ENCODE results near the gene CHCHD3.
A peak's percentile ranks its signal among the peaks of the same experiment; 100 is the strongest.
"Not testable (repeated sequence)": the region's sequence is repeated elsewhere in the genome, so short reads cannot be mapped to it uniquely, and the experiment has no call there.

CHCHD3 gene

DNA sequence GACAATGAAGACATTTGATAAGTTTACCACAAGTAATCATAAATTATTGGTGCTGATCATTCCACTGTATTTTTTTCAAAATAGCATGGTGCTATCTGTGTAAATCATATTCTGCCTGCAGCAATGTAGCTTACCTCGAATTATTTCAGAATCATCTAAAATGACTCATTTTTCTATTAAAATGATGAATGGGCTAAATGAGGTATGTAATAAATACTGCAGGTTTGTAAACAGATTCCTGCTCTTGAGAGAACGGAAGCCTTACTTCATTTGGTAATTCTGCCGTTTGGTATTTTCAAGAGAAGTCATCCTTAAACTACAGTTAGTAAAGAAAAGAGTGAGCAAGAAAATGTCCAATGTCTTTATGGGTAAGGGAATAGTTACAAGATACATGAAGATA is 115.9 kb downstream of the CHCHD3 start:
- DNase-seq (ENCODE audit: low spot score) (no peak), FAIRE-seq (no peak)

DNA sequence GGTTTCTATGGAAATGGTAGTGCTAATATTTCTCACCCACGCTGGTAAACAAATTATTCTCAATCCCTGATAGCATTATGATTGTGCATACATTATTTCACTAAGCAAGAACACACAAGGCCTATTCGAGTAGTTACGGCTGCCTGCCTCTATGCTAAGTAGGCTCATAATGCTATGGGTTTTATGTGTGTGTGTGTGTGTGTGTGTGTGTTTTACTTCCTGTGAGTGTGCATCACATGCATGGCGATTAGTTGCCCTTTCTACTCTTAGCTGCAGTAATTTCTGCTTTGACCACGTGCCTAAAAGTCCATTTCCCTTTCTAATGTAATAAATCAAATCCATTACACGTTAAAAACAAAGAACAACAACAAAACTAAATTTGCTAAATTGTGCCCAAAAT is 117.0 kb downstream of the CHCHD3 start:
- FAIRE-seq, result no peak
- no peak for DNase-seq (ENCODE audit: low spot score)

DNA sequence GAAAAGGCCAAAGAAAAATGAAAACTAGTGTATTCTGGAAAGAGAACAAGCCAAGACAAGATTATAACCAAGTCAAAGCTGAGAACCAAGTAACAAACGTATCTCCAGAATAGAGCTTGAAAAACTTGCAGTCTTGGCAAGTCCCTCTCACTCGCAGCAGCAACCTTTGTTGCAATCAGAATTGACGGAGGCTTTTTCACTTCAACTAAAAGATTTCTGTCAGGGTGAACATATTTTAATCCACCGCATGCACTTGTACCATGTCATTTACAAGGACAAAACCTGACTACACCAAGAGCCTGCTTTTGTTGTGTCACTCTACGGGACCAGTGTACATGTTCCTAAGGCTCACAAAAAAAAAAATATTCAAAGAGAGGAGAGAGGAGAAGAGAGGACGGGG is 122.0 kb downstream of the CHCHD3 start:
- FAIRE-seq, result no peak
- DNase-seq (ENCODE audit: low spot score), result no peak

DNA sequence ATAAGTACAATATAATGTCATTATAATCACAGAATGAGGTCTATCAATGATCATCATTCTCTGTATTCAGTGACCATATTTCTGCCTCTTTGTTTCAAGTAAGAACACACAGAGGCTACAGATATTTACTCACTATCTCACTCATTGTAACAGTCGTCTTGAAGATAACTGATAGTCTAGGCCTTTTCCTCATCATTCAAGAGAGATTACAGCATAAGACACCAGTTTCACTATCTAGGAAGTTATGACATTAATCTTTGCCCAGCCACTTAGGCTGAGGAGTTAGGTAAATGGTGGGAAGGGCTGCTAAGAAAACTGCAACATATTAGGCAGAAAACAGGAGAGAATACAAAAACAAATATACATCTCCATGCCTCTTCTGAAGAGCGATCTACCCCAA is 125.3 kb downstream of the CHCHD3 start:
- FAIRE-seq (no peak), DNase-seq (ENCODE audit: low spot score) (no peak)

DNA sequence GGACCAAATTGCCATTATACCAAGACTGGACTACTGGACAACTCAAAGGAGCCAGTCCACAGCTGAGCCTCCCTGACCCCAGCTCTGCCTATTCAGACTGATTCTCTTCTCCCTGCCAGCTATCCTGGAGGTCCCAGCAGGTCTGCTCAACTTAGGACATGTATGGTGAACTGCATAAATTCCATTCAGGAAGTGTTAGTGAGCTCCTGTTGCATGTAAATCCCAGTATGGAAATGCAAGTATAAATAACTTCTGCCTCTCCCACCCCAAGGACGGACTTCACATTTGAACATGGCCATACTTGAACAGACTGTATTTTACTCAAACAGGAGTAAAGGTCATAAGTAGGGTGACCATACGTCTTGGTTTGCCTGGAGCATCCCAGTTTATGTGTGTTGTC is 128.4 kb downstream of the CHCHD3 start:
- no peak for FAIRE-seq

DNA sequence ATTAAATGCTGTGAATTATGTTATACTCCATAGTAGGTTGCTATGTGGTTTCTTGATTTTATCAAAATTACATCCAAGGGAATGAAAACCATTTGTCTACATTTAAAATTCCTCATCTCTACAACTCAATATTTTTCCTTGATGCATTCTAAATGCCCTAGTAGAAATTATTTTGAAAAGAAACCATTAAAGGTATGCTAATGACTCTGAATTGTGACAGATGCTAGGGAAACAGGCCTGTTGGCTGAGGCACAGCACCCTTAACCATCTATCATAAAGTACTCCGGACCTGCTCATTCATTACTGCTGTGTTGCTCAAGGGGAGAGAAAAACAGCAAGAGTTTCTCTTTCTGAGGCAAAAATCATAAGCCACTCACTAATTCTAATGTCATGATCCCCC is 131.2 kb downstream of the CHCHD3 start:
- no peak for FAIRE-seq
- DNase-seq (ENCODE audit: low spot score), result no peak

More for the DNA sequence above, 128.4 kb downstream of the CHCHD3 start:
- no peak for DNase-seq (ENCODE audit: low spot score)

DNA sequence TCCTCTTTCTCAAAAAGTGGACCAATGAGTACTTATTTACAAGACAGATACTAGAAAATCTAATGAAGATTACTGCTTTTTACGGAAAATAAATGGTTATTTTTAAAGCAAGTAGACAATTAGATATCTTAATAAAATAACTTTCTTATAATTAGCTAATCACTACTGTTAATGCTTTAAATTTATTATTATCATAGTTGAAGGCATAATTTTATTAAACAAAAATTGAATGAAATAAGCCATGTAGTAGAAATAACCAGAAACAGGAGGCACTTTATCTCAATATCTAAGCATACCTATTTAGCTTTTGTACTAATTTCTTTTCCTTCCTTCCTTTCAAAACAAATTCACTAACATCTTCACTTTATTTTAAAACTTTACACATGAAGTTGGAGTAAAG is 134.9 kb downstream of the CHCHD3 start:
- FAIRE-seq (no peak), DNase-seq (ENCODE audit: low spot score) (no peak)

DNA sequence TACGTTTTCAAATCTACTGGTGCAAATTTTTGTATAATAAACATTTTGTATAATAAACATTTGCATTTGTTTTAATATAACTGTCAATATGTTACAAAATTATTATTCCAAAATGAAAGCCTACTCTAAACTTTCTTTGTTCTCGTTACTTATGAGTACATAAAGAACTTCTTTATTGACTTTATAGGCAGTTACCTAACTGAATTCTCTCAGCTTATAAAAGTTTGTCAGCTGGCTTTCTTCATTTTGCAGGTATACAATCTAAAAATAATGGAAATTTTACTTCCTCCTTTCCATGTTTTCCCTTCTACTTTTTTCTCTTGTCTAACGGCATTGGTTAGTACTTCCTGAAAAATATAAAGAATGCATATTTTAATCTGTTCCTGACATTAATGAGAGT is 137.1 kb downstream of the CHCHD3 start:
- DNase-seq (ENCODE audit: low spot score) (no peak), FAIRE-seq (no peak)

DNA sequence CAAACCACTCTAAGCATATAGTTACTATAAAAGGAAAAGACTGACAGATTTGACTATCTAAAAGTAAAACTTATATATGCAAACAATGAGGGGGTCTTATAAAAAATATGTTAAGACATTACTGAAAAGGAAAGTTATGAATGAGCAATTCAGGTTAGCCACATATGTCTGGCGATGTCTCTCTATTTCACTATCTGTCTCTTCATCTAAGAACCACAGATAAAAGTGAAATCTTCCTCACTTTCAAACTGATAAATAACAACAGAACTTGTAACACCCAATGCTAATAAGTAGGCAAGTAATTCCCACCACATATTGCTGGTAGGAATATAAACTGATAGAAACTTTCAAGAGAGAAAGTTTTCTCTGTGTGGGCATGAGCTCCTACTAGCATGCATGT is 138.2 kb downstream of the CHCHD3 start:
- no peak for FAIRE-seq
- no peak for DNase-seq (ENCODE audit: low spot score)

DNA sequence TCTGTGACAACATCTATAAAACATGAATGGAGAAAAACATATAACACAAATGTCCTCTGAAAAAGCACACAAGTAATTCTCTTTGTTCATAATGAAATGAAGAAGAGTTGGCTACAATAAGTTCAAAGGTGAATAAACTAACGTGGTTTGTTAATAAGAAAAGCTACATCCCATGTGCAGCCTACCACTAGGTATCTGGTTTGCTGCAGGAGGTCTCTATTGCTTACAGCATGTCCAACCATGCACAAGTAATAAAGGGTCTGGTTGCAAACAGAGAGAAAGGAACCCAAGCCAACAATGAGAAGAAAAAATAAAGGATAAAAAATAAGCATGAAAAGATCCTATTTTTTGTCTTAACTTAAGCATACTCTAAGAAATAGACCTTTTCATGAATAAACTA is 139.2 kb downstream of the CHCHD3 start:
- no peak for DNase-seq (ENCODE audit: low spot score)
- no peak for FAIRE-seq

DNA sequence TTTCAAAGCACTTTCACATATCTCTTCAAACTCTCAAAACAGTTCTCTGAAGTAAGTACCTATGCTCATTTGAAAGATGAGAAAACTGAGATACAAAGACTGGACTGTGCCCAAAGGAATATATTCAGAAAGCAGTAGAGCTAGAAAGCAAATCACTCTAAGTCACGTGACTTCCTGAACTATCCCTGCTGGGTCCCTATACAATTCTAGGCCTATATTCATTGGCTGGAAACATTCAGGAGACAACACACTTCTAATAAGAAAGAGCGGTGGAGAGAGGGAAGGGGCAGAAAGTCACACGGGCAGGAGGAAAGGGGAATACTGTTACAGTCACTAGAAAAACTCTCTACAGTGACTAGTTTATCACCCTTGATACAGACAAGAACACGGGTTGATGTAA is 140.0 kb downstream of the CHCHD3 start:
- FAIRE-seq, result no peak
- DNase-seq (ENCODE audit: low spot score), result no peak

DNA sequence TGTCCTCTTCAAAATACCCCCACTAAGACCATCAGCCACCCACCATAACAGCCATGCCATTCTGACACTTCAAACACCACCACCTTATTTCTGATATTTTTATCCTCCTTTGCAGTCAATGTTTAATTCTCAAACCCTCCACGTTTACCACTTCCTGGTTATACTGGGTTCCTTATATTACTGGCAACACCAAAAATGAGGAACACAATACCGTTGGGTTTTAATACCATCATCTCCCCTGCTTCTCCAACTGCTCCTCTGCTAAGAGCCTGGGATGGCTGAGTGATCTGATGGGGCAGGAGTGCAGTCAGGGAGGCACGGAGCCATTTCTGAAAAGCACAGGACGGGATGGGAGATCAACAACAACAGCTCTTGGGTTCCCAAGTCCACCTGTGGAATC is 140.5 kb downstream of the CHCHD3 start:
- FAIRE-seq (no peak), DNase-seq (ENCODE audit: low spot score) (no peak)

DNA sequence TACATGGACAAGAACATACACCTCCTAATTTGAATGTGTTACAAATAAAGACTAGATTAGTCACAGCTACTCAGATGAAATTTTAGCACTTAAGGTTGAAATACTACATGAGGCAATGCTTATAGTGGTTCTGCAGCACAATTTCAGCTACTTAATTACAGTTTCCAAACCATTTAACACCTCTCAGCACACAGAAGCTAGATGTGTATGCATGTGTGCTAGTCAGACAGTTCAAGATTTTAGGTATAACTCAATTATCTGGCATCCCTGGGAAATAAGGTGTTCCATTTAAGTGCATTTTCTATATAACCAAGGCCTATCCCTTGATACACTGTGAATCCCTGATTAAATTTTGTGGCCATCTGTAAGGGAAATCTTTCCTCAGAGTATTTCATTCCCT is 141.8 kb downstream of the CHCHD3 start:
- DNase-seq (ENCODE audit: low spot score) (no peak), FAIRE-seq (no peak)

DNA sequence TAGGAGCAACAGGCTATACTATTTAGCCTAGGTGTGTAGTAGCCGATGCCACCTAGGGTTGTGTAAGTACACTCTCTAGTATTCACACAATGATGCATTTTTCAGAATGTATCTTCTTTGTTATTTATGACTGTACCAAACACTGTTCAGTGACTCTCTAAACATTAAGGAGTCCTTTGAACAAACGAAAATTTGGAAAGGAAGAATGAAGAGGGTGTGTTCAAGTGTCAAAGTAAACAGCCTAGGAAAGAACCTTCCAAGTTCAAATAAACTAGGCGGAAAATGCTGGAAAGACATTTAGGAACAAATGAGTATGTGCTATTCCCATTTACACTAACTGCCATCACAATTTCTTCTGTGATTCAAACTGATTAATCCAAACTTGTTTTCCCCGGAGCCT is 142.4 kb downstream of the CHCHD3 start:
- DNase-seq (ENCODE audit: low spot score) (no peak), FAIRE-seq (no peak)

DNA sequence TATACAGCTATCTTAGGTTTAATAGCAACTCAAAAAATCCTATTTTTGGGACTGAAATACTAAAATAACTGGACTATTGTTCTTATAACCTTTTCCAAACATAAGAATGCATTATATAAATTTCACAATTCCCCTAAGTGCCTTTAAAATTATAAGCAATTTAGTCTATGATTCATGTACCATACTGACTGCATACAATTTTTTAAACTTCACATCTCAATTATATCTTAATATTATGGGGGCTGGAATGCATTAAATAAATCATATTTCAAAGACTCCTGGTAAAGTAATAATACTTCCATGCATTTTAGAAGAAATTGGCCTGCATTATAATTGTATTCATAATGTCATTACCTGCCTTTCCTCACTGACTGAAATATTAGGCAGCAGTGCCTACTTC is 144.6 kb downstream of the CHCHD3 start:
- FAIRE-seq (no peak), DNase-seq (ENCODE audit: low spot score) (no peak)

DNA sequence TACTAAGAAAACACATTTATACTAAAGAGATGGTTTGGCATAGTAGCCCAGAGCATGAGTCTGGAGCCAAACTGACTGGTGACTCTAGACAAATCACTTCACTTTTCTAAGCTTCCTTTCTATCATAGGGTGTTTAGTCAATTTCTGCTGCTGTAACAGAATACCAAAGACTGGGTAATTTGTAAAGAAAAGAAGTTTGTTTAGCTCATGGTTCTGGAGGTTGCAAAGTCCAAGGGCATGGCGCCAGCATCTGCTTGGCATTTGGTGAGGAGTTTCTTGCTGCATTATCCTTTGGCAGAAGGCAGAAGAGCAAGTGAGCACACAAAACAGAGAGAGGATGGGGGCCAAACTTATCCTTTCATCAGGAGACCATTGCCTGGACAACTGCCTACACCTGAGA is 146.3 kb downstream of the CHCHD3 start:
- DNase-seq (ENCODE audit: low spot score) (no peak), FAIRE-seq (no peak)

DNA sequence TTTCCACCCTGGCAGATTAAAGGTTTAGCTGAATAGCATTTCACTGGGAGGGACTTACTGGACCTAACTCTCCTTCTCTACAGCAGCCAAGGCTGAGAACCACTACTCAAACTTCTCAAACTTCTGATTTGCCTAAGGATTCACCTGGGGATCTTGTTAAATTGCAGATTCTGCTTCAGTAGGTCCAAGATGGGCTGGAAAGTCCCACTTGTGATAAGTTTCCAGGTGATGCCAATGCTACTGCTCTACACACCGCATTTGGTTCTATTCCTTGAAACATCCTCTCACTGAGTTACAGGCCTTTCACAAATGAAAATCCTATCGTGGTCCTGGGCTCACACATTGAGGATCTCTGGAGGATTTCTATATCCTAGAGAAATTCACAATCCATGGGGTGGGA is 147.9 kb downstream of the CHCHD3 start:
- no peak for FAIRE-seq

DNA sequence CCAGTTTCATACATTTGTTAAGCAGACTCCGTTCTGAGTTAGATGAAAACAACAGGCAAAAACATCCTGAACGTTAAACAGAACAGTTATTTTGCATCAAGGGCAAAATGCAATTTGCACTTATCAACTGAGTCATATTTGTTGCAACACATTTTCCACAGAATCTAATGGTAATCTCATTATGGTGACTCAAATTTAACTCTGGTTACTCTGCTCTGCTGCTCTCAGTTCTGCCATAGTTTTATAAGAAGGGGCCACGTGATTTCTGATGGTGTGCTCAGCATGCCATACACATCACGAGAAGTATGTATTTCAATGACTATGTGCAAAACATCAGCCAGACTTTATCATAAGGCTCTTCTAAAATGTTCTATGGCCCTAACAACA is 148.8 kb downstream of the CHCHD3 start:
- FAIRE-seq (no peak), DNase-seq (ENCODE audit: low spot score) (no peak)

More for the DNA sequence above, 147.9 kb downstream of the CHCHD3 start:
- DNase-seq (ENCODE audit: low spot score), result no peak

DNA sequence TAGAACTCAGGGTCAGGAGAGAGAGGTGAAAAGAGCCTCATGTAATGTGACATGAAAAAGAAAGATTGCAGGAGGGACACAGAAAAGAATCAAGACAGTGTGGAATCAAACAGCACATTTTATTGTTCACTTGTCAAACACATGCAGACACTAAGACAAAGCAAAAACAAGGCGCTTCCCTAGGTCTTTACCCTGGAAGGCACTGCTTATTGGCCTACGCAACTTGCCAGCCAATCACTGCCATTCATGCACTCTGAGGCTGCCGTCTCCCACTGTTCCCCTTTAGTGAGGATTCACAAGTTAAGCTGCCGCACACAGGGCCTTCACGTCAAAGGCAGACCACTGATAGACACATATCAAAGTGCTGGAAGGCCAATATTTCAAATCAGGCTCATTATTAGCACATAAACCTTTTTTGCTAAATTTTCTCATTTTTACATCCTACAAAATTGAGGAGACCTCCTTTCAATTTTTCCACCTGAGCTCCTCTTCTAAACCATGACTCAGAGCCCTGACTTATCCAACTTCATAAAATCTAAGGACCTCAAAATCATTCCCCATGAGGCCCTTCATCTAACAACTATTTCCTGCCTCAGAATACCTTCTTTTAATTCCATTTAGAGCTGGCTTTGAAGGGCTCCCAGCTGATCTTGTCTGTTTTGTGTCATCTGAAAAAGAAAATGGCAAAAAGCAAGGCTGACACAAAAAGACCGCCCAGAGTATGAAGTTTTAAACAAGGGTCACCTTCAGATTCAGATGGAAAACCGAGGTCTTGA is 149.4 kb downstream of the CHCHD3 start:
- no peak for FAIRE-seq

DNA sequence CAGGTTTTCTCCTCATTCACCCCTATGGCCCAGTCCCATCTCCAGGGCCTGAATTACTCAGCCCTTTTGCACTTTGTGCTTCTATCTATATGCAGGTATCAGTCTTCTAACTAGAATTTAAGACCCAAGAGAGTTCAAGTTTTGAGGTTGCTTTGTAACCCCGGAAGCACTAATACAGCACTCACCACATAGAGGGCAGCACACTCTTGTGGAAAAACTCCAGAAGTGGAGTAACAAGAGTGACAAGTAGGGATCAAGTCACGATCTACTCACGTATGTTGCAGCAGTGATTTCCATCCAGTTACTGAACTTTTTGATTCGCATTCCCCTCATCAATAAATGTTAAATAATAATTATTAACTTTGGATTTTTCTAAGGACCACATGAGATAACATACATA is 151.0 kb downstream of the CHCHD3 start:
- DNase-seq (ENCODE audit: low spot score), result no peak
- no peak for FAIRE-seq

More for the DNA sequence above, 149.4 kb downstream of the CHCHD3 start:
- DNase-seq (ENCODE audit: low spot score), result no peak

DNA sequence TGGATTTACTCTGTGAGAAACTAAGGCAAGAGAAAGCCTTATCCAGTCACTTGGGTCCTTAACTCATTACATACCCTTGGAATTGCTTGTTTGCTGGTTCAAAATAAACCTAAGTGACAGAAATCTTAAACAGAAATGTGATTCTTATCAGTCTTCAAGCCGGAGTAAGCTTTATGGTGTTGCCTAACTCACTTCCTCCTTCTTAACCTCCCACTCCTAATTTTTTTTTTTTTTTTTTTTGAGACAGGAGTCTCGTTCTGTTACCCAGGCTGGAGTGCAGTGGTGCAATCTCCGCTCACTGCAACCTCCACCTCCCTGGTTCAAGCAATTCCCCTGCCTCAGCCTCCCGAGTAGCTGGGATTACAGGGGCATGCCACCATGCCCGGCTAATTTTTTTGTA is 151.9 kb downstream of the CHCHD3 start:
- not testable (repeated sequence) for DNase-seq (ENCODE audit: low spot score); FAIRE-seq

DNA sequence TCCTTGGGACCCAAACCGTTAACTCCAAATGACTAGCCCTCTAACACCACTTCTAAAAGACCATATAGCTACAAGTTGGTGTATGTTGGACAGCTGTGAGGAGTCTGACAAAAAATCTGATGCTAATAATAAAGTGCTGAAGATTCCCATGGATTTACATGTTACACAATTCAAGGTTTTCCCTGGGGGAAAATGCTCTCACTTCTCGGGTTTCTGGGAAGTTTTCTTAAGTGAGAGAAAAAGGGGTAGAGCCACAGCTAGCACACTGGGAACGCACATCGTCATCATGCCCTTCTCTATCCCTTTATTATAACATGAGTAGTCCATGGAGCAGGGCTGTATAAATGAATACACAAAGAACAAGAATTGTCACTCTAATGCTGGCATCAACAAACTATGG is 162.1 kb downstream of the CHCHD3 start:
- DNase-seq (ENCODE audit: low spot score) (no peak), FAIRE-seq (no peak)

DNA sequence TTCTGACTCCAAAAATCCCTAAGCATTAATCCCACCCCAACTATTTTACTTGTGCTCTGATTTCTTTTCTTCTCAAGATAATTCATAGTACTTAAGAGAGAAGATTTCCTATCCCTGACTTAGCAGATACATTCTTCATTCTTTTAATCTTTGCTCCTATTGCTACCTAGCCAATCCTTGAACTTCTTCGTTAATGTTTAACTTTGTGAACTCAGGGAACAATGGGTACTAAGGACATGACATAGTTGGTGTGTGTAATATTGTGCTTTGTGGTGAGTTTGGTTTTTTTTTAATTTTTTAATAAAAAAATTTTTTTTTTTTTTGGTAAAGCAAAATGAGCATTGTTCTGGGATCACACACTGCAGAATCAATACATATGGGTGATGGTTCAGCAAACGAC is 166.2 kb downstream of the CHCHD3 start:
- DNase-seq (ENCODE audit: low spot score) (peak; percentile 44), FAIRE-seq (peak; percentile 82)

DNA sequence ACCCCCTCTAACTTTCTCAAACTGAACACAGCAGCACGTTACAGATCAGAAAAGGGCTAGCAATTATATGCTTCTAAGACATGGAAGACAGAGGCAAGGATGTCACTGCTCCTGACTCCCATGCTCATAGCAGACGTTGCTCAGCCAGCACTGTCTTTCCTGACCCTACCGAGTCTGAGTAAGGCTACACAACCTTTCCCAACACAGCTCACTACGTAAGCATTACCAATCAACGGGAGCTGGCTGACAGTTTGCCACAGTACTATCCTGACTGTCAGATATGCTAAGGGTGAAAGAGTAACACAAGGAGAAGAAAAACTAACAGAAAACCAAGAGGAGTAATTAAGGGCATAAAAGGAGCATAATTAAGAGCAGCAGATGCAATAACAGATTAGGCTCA is 171.2 kb downstream of the CHCHD3 start:
- DNase-seq (ENCODE audit: low spot score) (no peak), FAIRE-seq (no peak)
